ENCODE results near the gene IL24. TPM values are rescaled to one million over a fixed set of nuclear protein-coding genes. Genes with fewer than 3 reads are reported as not detected.
"Not testable (repeated sequence)": the region's sequence is repeated elsewhere in the genome, so short reads cannot be mapped to it uniquely, and the experiment has no call there.

The IL24 gene
- total RNA-seq, 1 experiment from 2014 or later, result not detected

- Histone ChIP-seq H4K20me1 (ENCODE audit: insufficient read depth) (no peaks in the 10 kb centered on the region), H2AFZ (no peak overlapping the region), H3K4me2 (no peak overlapping the region), H3K27me3 (ENCODE audit: insufficient read depth, low read depth) (peaks cover 42% of the 10 kb centered on the region), H3K4me1 (replicated peaks; ENCODE audit: insufficient read depth) (no peaks in the 10 kb centered on the region), H3K36me3 (ENCODE audit: low read depth) (no peaks in the 10 kb centered on the region), H3K27ac (no peak overlapping the region), H3K4me3 (no peak overlapping the region), H3K9me3 (ENCODE audit: insufficient read depth, low read depth) (no peaks in the 10 kb centered on the region; the same call in 1 of the 2 replicates), H3K9me2 (ENCODE audit: insufficient read depth) (no peaks in the 10 kb centered on the region), H3F3A (ENCODE audit: insufficient read depth, low read depth) (no peaks in the 10 kb centered on the region), H3K79me2 (ENCODE audit: low read depth) (no peaks in the 10 kb centered on the region)
- BruUV-seq (replicated peaks), result no TSS peak
- CTCF ChIA-PET, result no interaction called here
- POLR2A ChIA-PET (ENCODE audit: unreplicated experiment), result no interaction called here
- intact Hi-C loops (cut with micrococcal nuclease; ENCODE audit: unreplicated experiment), result no loop called here
- TF ChIP-seq CTCF (conservative IDR thresholded peaks at IDR 0.05), result no peak
- TF ChIP-seq EZH2 (IDR thresholded peaks at IDR 0.05; ENCODE audit: low read depth), result no peak
- no peak for DNase-seq
Observed at GRCh38 chr1:206851341-206852010, 45.8 kb upstream of the IL24 start.

GRCh38 chr1:206852662-206853061, 44.6 kb upstream of the IL24 start:
- H3K27ac ChIP-seq; H3K9me3 ChIP-seq (ENCODE audit: insufficient read depth, low read depth); POLR2A ChIA-PET (ENCODE audit: unreplicated experiment); DNase-seq; H3K9me2 ChIP-seq (ENCODE audit: insufficient read depth); H3K4me2 ChIP-seq; H3F3A ChIP-seq (ENCODE audit: insufficient read depth, low read depth); intact Hi-C loops (cut with micrococcal nuclease; ENCODE audit: unreplicated experiment); H3K79me2 ChIP-seq (ENCODE audit: low read depth); BruUV-seq (replicated peaks); H2AFZ ChIP-seq; H3K4me3 ChIP-seq; H4K20me1 ChIP-seq (ENCODE audit: insufficient read depth); H3K36me3 ChIP-seq (ENCODE audit: low read depth); H3K4me1 ChIP-seq (replicated peaks; ENCODE audit: insufficient read depth): not testable (repeated sequence)
- CTCF ChIA-PET, result interaction anchor here (0.6 kb wide), 2 partner anchors 124 to 624 kb away, joined by 3 to 5 read pairs; no protein-coding TSS in a partner anchor
- H3K27me3 ChIP-seq (ENCODE audit: insufficient read depth, low read depth), result peaks cover 43% of the 10 kb centered on the region

- H2AFZ ChIP-seq; H3K9me2 ChIP-seq (ENCODE audit: insufficient read depth); H3K4me1 ChIP-seq (replicated peaks; ENCODE audit: insufficient read depth); CTCF ChIA-PET; H3K9me3 ChIP-seq (ENCODE audit: insufficient read depth, low read depth); H4K20me1 ChIP-seq (ENCODE audit: insufficient read depth); H3K4me3 ChIP-seq; BruUV-seq (replicated peaks); H3K79me2 ChIP-seq (ENCODE audit: low read depth); H3K4me2 ChIP-seq; H3K36me3 ChIP-seq (ENCODE audit: low read depth); H3K27ac ChIP-seq; H3F3A ChIP-seq (ENCODE audit: insufficient read depth, low read depth); DNase-seq; POLR2A ChIA-PET (ENCODE audit: unreplicated experiment); intact Hi-C loops (cut with micrococcal nuclease; ENCODE audit: unreplicated experiment): not testable (repeated sequence)
- peaks cover 43% of the 10 kb centered on the region for H3K27me3 ChIP-seq (ENCODE audit: insufficient read depth, low read depth)
Observed at GRCh38 chr1:206853696-206854095, 43.5 kb upstream of the IL24 start.

- Histone ChIP-seq H3K36me3 (ENCODE audit: low read depth) (no peaks in the 10 kb centered on the region), H4K20me1 (ENCODE audit: insufficient read depth) (no peaks in the 10 kb centered on the region)
- no TSS peak for BruUV-seq (replicated peaks)
Observed at GRCh38 chr1:206854401-206855129, 42.7 kb upstream of the IL24 start.

More at GRCh38 chr1:206854401-206855129, 42.7 kb upstream of the IL24 start:
- no peak overlapping the region for H3K27ac ChIP-seq
- peaks cover 37% of the 10 kb centered on the region for H3K27me3 ChIP-seq (ENCODE audit: insufficient read depth, low read depth)
- peak in 1 of 2 experiments; percentile 54 for DNase-seq
- TF ChIP-seq CTCF (conservative IDR thresholded peaks at IDR 0.05) (no peak), EZH2 (IDR thresholded peaks at IDR 0.05; ENCODE audit: low read depth) (no peak)
- no peaks in the 10 kb centered on the region for H3K9me2 ChIP-seq (ENCODE audit: insufficient read depth)
- intact Hi-C loops (cut with micrococcal nuclease; ENCODE audit: unreplicated experiment), result no loop called here
- ChIA-PET POLR2A (ENCODE audit: unreplicated experiment) (interaction anchor here (0.5 to 0.7 kb wide), 3 partner anchors 22 to 1405 kb away, joined by 3 to 10 read pairs (median 5); no protein-coding TSS in a partner anchor), CTCF (interaction anchor here (0.6 to 0.7 kb wide), 5 partner anchors 12 to 356 kb away, joined by 3 to 8 read pairs (median 5); no protein-coding TSS in a partner anchor)
- no peaks in the 10 kb centered on the region for H3F3A ChIP-seq (ENCODE audit: insufficient read depth, low read depth)
- no peak overlapping the region for H2AFZ ChIP-seq
- H3K4me1 ChIP-seq (replicated peaks; ENCODE audit: insufficient read depth), result no peaks in the 10 kb centered on the region; the same call in 1 of the 2 replicates
- H3K79me2 ChIP-seq (ENCODE audit: low read depth), result no peaks in the 10 kb centered on the region
- H3K4me2 ChIP-seq, result no peak overlapping the region
- H3K4me3 ChIP-seq, result no peak overlapping the region
- H3K9me3 ChIP-seq (ENCODE audit: insufficient read depth, low read depth), result no peaks in the 10 kb centered on the region; the same call in 1 of the 2 replicates

Data from PC-9 (cell line).